ENCODE measurements around the gene UBTD1. TPM values are rescaled to one million over a fixed set of nuclear protein-coding genes. Genes with fewer than 3 reads are reported as not detected.

Gene UBTD1
- total RNA-seq, 1 donor from 2014 or later: 1.7 TPM

DNA sequence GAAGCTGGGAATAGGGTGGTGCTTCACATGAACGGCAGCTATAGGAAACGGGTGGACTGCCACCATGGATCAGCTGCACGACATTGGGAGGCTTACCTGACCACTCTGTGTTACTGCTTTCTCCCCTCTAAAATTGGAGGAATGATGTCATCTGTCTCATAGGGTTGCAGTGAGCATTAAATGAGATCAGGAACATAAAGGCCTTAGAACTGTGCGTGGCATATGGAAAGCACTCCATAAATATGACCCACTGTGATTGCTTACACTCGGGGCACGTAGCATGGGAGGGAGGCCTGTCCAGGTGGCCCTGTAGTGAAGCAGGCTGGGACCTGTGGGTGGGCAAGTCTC lies 100.5 kb downstream of the UBTD1 start:
- Mint-ChIP-seq H3K27ac (no peak overlapping the region), H3K4me3 (no peak overlapping the region), H3K27me3 (ENCODE audit: insufficient read depth) (peaks cover 4% of the 10 kb centered on the region), H3K36me3 (ENCODE audit: low read depth) (no peaks in the 10 kb centered on the region), H3K9me3 (no peaks in the 10 kb centered on the region), H3K4me1 (ENCODE audit: low read depth) (no peaks in the 10 kb centered on the region)
- DNase-seq (ENCODE audit: low spot score): no peak
- intact Hi-C loops (cut with micrococcal nuclease): no loop called here

DNA sequence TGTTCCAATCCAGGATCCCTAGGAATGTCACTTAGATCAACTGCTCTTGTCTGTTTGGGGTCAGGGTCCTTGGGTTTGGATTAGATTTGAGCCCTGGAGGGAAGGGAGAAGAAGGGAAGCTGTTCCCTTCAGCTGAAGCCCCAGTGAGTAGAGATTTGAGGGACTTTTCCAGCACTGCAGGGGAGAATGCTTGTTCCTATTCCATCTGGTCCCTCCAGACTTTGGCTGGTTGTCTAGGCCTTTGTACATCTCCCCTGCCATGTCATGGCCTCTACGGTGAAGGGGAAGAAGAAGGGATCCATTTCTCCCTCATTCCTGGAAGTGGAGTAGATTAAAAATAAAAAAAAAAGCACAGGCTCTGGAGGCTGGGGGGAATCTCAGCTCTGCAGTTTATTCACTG lies 101.9 kb downstream of the UBTD1 start:
- Mint-ChIP-seq H3K27me3 (ENCODE audit: insufficient read depth) (peaks cover 2% of the 10 kb centered on the region), H3K27ac (no peak overlapping the region), H3K36me3 (ENCODE audit: low read depth) (no peaks in the 10 kb centered on the region), H3K4me1 (ENCODE audit: low read depth) (no peaks in the 10 kb centered on the region), H3K4me3 (no peak overlapping the region), H3K9me3 (no peaks in the 10 kb centered on the region)
- no peak for DNase-seq (ENCODE audit: low spot score)
- intact Hi-C loops (cut with micrococcal nuclease): no loop called here

DNA sequence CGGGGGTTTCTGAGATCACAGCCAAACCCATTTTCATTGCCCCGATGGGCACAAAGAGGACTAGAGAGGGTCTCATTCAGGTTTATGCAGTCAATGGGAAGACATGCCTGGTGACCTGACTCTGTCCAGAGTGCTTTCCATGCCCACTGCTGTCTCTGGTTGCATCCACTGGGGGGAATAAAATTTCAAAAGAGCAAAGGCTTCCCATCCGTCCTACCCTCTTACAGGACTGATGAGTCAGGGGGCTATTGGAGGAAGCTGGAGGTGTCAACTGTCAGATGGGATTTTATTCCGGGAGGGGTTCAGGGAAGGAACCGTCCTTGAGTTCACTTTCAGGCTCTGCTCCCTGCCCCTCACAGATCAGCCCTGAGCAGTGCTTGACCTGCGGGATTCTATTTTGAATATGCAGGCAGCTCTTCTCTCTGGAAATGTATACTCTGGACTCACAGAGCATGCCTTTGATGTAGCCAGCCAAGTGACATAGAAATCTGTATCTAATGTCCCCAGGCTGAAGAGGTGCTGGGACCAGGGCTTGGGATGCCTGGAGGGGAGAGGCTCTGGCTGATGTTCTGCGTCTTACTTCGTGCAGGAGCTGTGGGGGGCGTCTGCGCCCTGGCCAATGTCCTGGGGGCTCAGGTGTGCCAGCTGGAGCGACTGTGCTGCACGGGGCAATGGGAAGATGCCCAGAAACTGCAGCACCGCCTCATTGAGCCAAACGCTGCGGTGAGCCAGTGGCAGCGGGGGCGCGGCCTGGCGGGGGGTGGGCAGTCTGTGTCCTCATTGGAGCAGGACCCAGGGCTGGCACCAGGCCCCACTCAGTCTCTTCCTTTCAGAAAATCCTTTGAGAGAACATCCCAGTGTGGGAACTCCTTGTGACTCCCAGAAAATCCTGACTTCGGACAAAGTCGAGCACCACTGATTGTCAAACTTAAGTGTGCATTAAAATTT lies 102.8 kb downstream of the UBTD1 start:
- H3K4me3 Mint-ChIP-seq: no peak overlapping the region
- H3K4me1 Mint-ChIP-seq (ENCODE audit: low read depth): no peaks in the 10 kb centered on the region
- H3K27ac Mint-ChIP-seq: no peak overlapping the region
- no peaks in the 10 kb centered on the region for H3K9me3 Mint-ChIP-seq
- intact Hi-C loops (cut with micrococcal nuclease): no loop called here
- DNase-seq (ENCODE audit: low spot score): no peak
- H3K36me3 Mint-ChIP-seq (ENCODE audit: low read depth): no peaks in the 10 kb centered on the region
- peaks cover 2% of the 10 kb centered on the region for H3K27me3 Mint-ChIP-seq (ENCODE audit: insufficient read depth)

DNA sequence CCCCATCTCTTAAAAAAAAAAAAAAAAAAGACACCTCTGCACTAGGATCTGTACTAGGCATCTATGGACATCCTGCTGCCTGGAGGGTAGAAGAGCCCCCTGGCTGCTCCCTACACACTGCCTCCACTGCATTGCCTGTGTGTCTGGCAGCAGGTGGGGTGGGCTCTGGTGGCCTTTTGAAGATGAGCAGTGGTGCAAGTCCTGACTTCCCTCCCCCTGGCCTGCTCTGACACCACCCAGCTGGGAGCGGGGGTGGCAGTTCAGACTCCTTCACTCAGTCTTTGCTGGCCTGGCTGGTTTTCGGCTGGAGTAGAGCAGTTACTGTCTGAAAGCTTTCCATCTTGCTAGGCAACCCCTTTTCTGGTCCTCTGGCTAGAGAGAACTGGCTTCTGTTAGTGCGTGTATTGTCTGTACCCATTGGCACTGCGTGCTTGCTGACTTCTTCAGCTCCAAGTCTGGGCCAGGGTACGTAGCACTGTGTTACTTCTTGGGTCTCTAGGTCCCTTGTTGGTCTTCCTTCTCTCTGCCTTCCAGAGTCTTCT lies 108.4 kb downstream of the UBTD1 start:
- Mint-ChIP-seq H3K9me3 (no peaks in the 10 kb centered on the region), H3K4me3 (no peak overlapping the region), H3K27ac (no peak overlapping the region), H3K27me3 (ENCODE audit: insufficient read depth) (no peaks in the 10 kb centered on the region), H3K36me3 (ENCODE audit: low read depth) (no peaks in the 10 kb centered on the region), H3K4me1 (ENCODE audit: low read depth) (no peaks in the 10 kb centered on the region)
- DNase-seq (ENCODE audit: low spot score): no peak
- intact Hi-C loops (cut with micrococcal nuclease): no loop called here

DNA sequence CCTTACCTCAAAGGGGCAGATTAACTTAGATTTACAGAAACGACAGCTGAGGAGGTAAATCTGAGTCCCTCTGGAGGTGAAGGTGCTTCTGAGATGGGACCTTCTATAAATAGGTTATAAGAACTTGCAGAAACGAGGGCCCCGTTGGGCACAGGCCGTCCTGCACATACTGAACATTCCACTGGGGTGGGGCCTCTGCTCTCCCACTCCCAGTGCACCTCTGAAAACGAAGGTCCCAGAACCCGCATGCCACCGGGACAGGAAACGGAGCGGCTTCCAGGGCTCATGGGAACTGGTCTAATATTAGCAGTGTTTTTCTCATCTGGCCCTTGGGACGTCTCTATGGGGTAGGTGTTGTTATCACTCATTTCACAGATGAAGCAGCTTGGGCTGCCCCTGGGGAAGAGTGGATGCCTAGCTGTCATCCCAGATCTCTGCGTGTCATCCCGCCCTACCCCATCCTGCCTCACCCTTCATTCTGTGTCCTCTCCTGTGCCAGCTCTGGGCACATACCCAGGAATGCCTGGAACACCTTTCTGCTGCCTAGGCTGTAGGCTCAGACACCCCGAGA lies 110.4 kb downstream of the UBTD1 start:
- intact Hi-C loops (cut with micrococcal nuclease): no loop called here
- no peak overlapping the region for H3K4me3 Mint-ChIP-seq
- no peaks in the 10 kb centered on the region for H3K36me3 Mint-ChIP-seq (ENCODE audit: low read depth)
- H3K9me3 Mint-ChIP-seq: no peaks in the 10 kb centered on the region
- H3K27ac Mint-ChIP-seq: no peak overlapping the region
- no peak for DNase-seq (ENCODE audit: low spot score)
- no peaks in the 10 kb centered on the region for H3K4me1 Mint-ChIP-seq (ENCODE audit: low read depth)
- no peaks in the 10 kb centered on the region for H3K27me3 Mint-ChIP-seq (ENCODE audit: insufficient read depth)

DNA sequence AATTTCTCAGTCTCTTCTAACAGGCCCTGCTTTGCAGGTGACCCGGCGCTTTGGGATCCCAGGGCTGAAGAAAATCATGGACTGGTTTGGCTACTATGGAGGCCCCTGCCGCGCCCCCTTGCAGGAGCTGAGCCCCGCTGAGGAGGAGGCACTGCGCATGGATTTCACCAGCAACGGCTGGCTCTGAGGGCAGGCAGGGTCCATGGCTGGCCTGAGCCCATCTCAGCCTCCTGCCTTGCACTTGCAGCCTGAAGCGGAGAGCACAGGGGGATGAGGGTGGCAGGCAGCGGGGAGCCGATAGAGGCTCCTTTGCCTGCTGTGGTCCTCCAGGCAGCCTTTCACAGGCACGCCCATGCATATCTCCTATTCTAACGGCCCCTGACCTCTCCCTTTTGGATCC lies 112.7 kb downstream of the UBTD1 start:
- Mint-ChIP-seq H3K36me3 (ENCODE audit: low read depth) (no peaks in the 10 kb centered on the region), H3K9me3 (no peaks in the 10 kb centered on the region), H3K27ac (no peak overlapping the region), H3K4me1 (ENCODE audit: low read depth) (no peaks in the 10 kb centered on the region), H3K4me3 (no peak overlapping the region), H3K27me3 (ENCODE audit: insufficient read depth) (no peaks in the 10 kb centered on the region)
- no peak for DNase-seq (ENCODE audit: low spot score)
- intact Hi-C loops (cut with micrococcal nuclease): no loop called here

DNA sequence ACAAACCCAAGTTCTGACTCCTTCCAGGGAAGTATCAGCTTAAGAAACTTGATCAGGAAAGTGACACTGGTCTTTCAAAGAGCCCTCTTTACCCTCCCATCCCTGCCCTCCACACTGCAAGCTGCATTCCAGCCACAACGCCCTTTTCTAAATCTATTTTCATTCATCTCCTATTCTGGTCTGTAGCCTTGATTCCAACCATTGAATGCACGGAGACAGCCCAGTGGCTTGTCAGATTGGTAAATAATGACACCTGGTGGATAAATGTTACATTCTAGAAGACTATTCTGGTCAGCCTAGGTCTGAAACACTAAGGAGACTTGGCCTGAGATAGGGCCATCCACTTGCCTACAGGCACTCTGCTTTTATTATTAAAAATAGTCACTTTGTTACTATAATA lies 113.7 kb downstream of the UBTD1 start:
- Mint-ChIP-seq H3K4me3 (no peak overlapping the region), H3K36me3 (ENCODE audit: low read depth) (no peaks in the 10 kb centered on the region), H3K4me1 (ENCODE audit: low read depth) (no peaks in the 10 kb centered on the region), H3K9me3 (no peaks in the 10 kb centered on the region), H3K27ac (no peak overlapping the region), H3K27me3 (ENCODE audit: insufficient read depth) (no peaks in the 10 kb centered on the region)
- no peak for DNase-seq (ENCODE audit: low spot score)
- intact Hi-C loops (cut with micrococcal nuclease): loop anchor here (1.0 kb wide), 1 partner anchor 40 kb away; the partner anchor contains the start of gene ANKRD2

DNA sequence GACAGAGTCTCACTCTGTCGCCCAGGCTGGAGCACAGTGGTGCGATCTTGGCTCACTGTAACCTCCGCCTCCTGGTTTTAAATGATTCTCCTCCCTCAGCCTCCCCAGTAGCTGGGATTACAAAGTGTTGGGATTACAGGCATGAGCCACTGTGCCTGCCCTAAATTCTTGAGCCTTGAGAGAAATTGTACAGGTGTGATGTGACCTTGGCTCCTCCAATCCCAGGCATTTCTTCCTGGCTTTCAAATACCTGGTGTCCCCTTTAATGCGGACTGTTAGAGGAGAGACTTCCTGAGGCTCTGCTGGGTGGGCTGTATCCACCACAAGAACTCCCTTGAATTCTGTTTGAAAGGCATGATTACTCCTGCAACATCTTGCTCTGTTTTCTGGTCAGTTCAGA lies 119.6 kb downstream of the UBTD1 start:
- H3K4me3 Mint-ChIP-seq: no peak overlapping the region
- intact Hi-C loops (cut with micrococcal nuclease): no loop called here
- no peaks in the 10 kb centered on the region for H3K36me3 Mint-ChIP-seq (ENCODE audit: low read depth)
- no peaks in the 10 kb centered on the region for H3K4me1 Mint-ChIP-seq (ENCODE audit: low read depth)
- no peaks in the 10 kb centered on the region for H3K27me3 Mint-ChIP-seq (ENCODE audit: insufficient read depth)
- no peaks in the 10 kb centered on the region for H3K9me3 Mint-ChIP-seq
- DNase-seq (ENCODE audit: low spot score): no peak
- H3K27ac Mint-ChIP-seq: no peak overlapping the region

DNA sequence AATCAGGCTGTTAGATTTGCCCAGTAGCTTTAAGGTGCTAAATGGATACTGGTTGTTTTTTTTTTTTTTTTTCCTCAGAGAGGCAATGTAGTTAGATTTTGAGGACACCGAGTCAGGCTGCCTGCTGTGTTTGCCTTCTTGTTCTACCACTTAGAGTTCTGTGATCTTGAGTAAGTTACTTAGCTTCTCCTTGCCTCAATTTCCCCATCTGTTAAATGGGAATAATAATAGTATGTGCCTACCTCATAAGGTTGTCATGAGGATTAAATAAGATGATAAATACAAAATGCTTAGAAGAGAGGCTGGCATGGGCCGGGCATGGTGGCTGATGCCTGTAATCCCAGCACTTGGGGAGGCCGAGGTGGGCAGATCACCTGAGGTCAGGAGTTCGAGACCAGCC lies 120.0 kb downstream of the UBTD1 start:
- Mint-ChIP-seq H3K36me3 (ENCODE audit: low read depth) (no peaks in the 10 kb centered on the region), H3K27me3 (ENCODE audit: insufficient read depth) (no peaks in the 10 kb centered on the region), H3K4me1 (ENCODE audit: low read depth) (no peaks in the 10 kb centered on the region), H3K27ac (no peak overlapping the region), H3K9me3 (no peaks in the 10 kb centered on the region), H3K4me3 (no peak overlapping the region)
- intact Hi-C loops (cut with micrococcal nuclease): no loop called here
- no peak for DNase-seq (ENCODE audit: low spot score)

Other genes with a start within 250 kb of the UBTD1 start
- gene ARHGAP19, start 206.3 kb upstream of the UBTD1 start, total RNA-seq: 27.1 and 27.8 TPM in 2 replicates
- 3.0 and 3.3 TPM in 2 replicates for gene FRAT1, start 179.7 kb upstream of the UBTD1 start, total RNA-seq
- gene FRAT2, start 164.2 kb upstream of the UBTD1 start, total RNA-seq: 10.8 and 11.2 TPM in 2 replicates
- 99.9 and 104 TPM in 2 replicates for gene RRP12, start 97.6 kb upstream of the UBTD1 start, total RNA-seq
- gene PGAM1, start 72.7 kb upstream of the UBTD1 start, total RNA-seq: 967 and 979 TPM in 2 replicates
- 55.3 and 57.1 TPM in 2 replicates for gene EXOSC1, start 52.9 kb upstream of the UBTD1 start, total RNA-seq
- 48.3 and 48.8 TPM in 2 replicates for gene ZDHHC16, start 52.7 kb upstream of the UBTD1 start, total RNA-seq
- 91.8 and 93.2 TPM in 2 replicates for gene MMS19, start 502 bp upstream of the UBTD1 start, total RNA-seq
- gene ANKRD2, start 73.9 kb downstream of the UBTD1 start, total RNA-seq: not detected in 2 replicates
- gene HOGA1, start 85.5 kb downstream of the UBTD1 start, total RNA-seq: not detected in 2 replicates
- gene C10orf62, start 90.8 kb downstream of the UBTD1 start, total RNA-seq: not detected in 2 replicates
- 1.9 TPM in 2 replicates for gene MORN4, start 134.6 kb downstream of the UBTD1 start, total RNA-seq
- 19.3 and 19.7 TPM in 2 replicates for gene PI4K2A, start 141.7 kb downstream of the UBTD1 start, total RNA-seq
- 0.66 and 0.93 TPM in 2 replicates for gene AVPI1, start 188.3 kb downstream of the UBTD1 start, total RNA-seq
- gene MARVELD1, start 214.8 kb downstream of the UBTD1 start, total RNA-seq: 3.0 and 3.4 TPM in 2 replicates
- gene ZFYVE27, start 238.2 kb downstream of the UBTD1 start, total RNA-seq: 41.7 and 42.5 TPM in 2 replicates

Measured in activated T-helper 1 cell treated with anti-CD3 and anti-CD28 coated beads, Interleukin-12 subunit alpha, Interleukin-12 subunit beta, Interleukin-2, Interleukin-4 antibody, amounts not matched to agents 30 ng/mL and 10 ng/mL and 1 ng/mL, durations not matched to agents 14 hours and 24 hours and 36 hours (primary cell).